Measurements from ENCODE around the gene MYO1D.

- TF ChIP-seq CTCF (conservative IDR thresholded peaks at IDR 0.05) (no peak), EZH2 (IDR thresholded peaks at IDR 0.05; ENCODE audit: low read depth) (no peak)
Measured at GRCh38 chr17:32567086-32567485, 309.8 kb downstream of the MYO1D start.
